OCI-LY3 (cell line): ENCODE measurements around the gene ANKS1A.

Source experiments
- H2AFZ ChIP-seq: fragments of 200-600, 300-600 bp; shearing (Covaris generic); 2 replicates; pipeline ENCODE4 v1.6.0; 2014; ENCODE audit warnings: antibody characterized with exemption, low read depth, low read length
- H3K27ac ChIP-seq: fragments of 200-600, 300-600 bp; sonication (generic); 2 replicates; pipeline ENCODE4 v1.5.1; 2014; ENCODE audit warnings: mild to moderate bottlenecking, low read length, moderate library complexity, mixed read lengths
- H3K27me3 ChIP-seq: fragments of 200-600, 300-600 bp; sonication (generic); 2 replicates; pipeline ENCODE4 v1.6.1; 2014; ENCODE audit warnings: low read depth, low read length, mixed read lengths
- H3K36me3 ChIP-seq: fragments of 200-600, 300-600 bp; sonication (generic); replicated peaks from 2 replicates; pipeline ENCODE3; 2014; ENCODE audit warnings: low read depth, low read length, mixed read lengths
- H3K4me1 ChIP-seq: fragments of 300-600, 200-600 bp; sonication (generic); 2 replicates; pipeline ENCODE4 v1.6.1; 2014; ENCODE audit warnings: low read length, mixed read lengths
- H3K4me2 ChIP-seq: fragments of 200-600, 300-600 bp; sonication (generic); 2 replicates; pipeline ENCODE4 v1.6.1; 2014; ENCODE audit warnings: low read length, mixed read lengths
- H3K4me3 ChIP-seq: fragments of 300-600, 200-600 bp; sonication (generic); 2 replicates; pipeline ENCODE4 v1.5.1; 2014; ENCODE audit warnings: antibody characterized with exemption, mild to moderate bottlenecking, low read length, moderate library complexity
- H3K79me2 ChIP-seq: fragments of 300-600, 200-600 bp; shearing (Covaris generic); 2 replicates; pipeline ENCODE4 v1.6.1; 2014; ENCODE audit warnings: mild to moderate bottlenecking, low read length, mixed read lengths
- H3K9ac ChIP-seq: fragments of 300-600, 200-600 bp; shearing (Covaris generic); 2 replicates; pipeline ENCODE4 v1.6.0; 2014; ENCODE audit warnings: mild to moderate bottlenecking, low read length, moderate library complexity
- H3K9me3 ChIP-seq: fragments of 200-600, 300-600 bp; shearing (Covaris generic); 2 replicates; pipeline ENCODE4 v1.6.1; 2014; ENCODE audit warnings: low read length, mixed read lengths; ENCODE audit not compliant: insufficient read depth
- H4K20me1 ChIP-seq: fragments of 200-600, 300-600 bp; sonication (generic); 2 replicates; pipeline ENCODE4 v1.6.1; 2016; ENCODE audit warnings: low read length, mixed read lengths; ENCODE audit not compliant: insufficient read depth
- EZH2phosphoT487 ChIP-seq: fragments of 200-600 bp; shearing (Covaris generic); IDR thresholded peaks from 2 replicates; pipeline ENCODE4 v1.6.1; 2018; ENCODE audit warnings: antibody characterized with exemption, mixed run types, low read depth
- TF ChIP-seq, protein P1 (sequence below): fragments of 200-600, 300-600 bp; sonication (generic); IDR thresholded peaks from 2 replicates; pipeline ENCODE4 v1.5.1; 2014; ENCODE audit warnings: antibody characterized with exemption, low read length, low read depth

Gene ANKS1A

DNA sequence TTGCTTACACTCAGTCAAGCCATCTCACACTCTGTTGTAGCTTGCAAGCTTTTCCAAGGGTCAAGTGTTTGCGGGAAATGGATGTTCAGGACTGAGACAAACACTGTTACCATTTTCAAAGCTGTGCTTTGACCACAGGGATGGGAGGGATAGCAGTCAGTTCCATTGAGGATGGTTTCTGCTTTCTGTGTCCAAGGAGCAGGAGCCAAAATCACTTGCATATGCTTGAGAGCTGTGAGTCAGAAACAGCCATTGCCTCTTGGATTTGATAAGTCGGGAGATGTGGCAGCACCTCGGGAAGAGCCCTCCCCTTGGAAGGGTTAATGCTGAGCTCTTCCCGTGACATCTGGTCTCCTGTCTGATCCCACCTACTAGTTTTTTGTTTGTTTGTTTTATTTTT is 166.8 kb downstream of the ANKS1A start:
- Histone ChIP-seq H3K4me2 (no peak overlapping the region), H3K36me3 (no peaks in the 10 kb centered on the region)

DNA sequence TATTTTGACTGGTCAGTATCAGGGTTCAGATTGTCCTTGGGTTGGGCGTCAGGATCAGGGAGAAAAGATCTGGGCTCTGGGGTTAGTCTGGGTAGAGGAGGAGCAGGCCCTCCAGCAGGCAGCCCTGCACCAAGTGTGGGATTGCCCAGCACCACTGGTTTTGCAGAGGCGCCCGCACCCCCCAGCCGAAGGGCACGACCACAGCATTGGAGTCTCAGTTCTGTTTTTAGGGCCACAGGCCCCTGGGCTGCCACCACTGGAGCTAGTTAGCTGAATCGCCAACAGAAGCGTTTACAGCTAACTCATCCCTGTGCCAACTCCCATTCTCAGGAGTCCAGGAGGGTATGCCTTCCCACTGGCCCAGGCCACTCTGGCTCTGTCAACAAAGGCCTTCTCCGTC is 167.9 kb downstream of the ANKS1A start:
- Histone ChIP-seq H3K4me1 (peaks cover 11% of the 10 kb centered on the region), H3K27me3 (no peaks in the 10 kb centered on the region), H3K4me3 (no peak overlapping the region), H3K36me3 (no peaks in the 10 kb centered on the region), H3K27ac (no peak overlapping the region), H2AFZ (no peak overlapping the region), H3K9me3 (no peaks in the 10 kb centered on the region), H3K4me2 (no peak overlapping the region), H4K20me1 (no peaks in the 10 kb centered on the region), H3K79me2 (no peaks in the 10 kb centered on the region), H3K9ac (no peak overlapping the region)
- TF ChIP-seq EZH2phosphoT487 = no peak
- TF ChIP-seq, protein P1, sequence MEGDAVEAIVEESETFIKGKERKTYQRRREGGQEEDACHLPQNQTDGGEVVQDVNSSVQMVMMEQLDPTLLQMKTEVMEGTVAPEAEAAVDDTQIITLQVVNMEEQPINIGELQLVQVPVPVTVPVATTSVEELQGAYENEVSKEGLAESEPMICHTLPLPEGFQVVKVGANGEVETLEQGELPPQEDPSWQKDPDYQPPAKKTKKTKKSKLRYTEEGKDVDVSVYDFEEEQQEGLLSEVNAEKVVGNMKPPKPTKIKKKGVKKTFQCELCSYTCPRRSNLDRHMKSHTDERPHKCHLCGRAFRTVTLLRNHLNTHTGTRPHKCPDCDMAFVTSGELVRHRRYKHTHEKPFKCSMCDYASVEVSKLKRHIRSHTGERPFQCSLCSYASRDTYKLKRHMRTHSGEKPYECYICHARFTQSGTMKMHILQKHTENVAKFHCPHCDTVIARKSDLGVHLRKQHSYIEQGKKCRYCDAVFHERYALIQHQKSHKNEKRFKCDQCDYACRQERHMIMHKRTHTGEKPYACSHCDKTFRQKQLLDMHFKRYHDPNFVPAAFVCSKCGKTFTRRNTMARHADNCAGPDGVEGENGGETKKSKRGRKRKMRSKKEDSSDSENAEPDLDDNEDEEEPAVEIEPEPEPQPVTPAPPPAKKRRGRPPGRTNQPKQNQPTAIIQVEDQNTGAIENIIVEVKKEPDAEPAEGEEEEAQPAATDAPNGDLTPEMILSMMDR = no peak

More for the DNA sequence above, 166.8 kb downstream of the ANKS1A start:
- H4K20me1 ChIP-seq = no peaks in the 10 kb centered on the region
- TF ChIP-seq EZH2phosphoT487 = no peak
- TF ChIP-seq, protein P1 = no peak
- H3K9me3 ChIP-seq = no peaks in the 10 kb centered on the region
- no peak overlapping the region for H3K4me3 ChIP-seq
- H3K27ac ChIP-seq = no peak overlapping the region
- no peaks in the 10 kb centered on the region for H3K27me3 ChIP-seq
- peaks cover 11% of the 10 kb centered on the region for H3K4me1 ChIP-seq
- H3K9ac ChIP-seq = no peak overlapping the region
- H3K79me2 ChIP-seq = no peaks in the 10 kb centered on the region
- H2AFZ ChIP-seq = no peak overlapping the region

DNA sequence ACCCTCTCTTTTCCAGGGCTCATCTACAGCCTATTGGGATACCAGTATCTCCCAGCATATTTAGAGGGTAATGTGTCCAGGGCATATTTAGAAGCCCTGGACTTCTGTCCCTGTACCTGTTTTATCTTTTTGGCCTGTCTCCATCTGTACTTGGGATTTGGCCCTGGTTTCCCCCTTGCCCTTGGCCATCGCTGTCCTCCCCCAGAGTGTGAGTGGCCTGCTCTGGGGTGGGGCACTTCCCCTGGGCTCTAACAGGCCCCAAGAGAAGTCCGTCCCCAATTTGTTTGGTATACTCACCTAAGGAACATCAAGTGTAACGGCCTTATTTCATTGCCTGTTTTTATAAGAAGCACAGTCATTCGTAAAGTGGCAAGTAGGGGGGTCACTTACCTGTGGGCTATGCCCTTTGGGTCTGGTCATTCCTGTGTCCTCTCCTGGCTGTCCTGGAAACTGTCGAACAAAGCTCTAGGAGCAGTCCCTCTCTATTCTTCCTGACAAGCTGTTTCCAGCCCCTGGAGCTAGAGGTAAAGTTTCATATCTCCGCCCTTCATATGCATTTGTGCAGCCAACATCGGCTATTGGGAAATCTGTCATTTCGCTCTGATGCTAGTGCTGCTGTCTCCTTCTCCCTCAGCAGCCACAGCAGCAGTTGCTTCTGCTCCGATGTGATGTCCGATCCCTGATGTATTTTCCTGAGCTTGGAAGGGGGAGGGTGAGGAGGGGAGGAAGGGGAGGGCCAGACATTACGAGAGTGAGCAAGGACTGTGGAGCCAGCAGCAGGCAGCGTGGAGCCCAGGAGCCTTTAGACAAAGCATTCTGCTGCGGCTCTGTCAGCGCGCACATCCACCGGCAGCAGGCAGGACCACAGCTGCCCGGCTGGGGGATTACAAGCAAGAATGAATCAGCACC is 168.6 kb downstream of the ANKS1A start:
- TF ChIP-seq, protein P1 = no peak
- no peak for TF ChIP-seq EZH2phosphoT487
- no peaks in the 10 kb centered on the region for H3K9me3 ChIP-seq
- peaks cover 11% of the 10 kb centered on the region for H3K4me1 ChIP-seq

DNA sequence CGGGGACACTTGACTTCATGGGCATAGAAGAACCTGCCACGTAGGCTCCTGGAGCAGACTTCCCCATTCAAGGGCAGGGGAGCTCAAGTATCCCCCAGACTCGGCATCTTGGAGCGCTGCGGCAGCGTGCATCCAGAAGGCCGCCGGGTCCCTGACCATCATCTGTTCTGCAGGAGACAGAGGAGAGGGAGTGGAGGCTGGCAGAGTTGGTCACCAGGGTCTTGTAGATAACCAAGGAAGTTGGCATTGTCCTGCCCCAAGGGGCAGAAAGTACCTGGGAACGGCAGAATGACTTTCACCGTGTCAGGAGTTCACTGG is 169.3 kb downstream of the ANKS1A start:
- Histone ChIP-seq H3K27ac (no peak overlapping the region), H3K9ac (no peak overlapping the region), H3K79me2 (no peaks in the 10 kb centered on the region), H3K4me2 (peak overlapping the region; percentile 56; the same call in 1 of the 2 replicates), H4K20me1 (no peaks in the 10 kb centered on the region), H3K4me1 (peaks cover 11% of the 10 kb centered on the region), H3K9me3 (no peaks in the 10 kb centered on the region), H3K27me3 (no peaks in the 10 kb centered on the region), H3K4me3 (no peak overlapping the region), H2AFZ (no peak overlapping the region), H3K36me3 (no peaks in the 10 kb centered on the region)
- TF ChIP-seq EZH2phosphoT487 = no peak
- TF ChIP-seq, protein P1 = no peak

More for the DNA sequence above, 168.6 kb downstream of the ANKS1A start:
- Histone ChIP-seq H3K79me2 (no peaks in the 10 kb centered on the region), H3K27me3 (no peaks in the 10 kb centered on the region), H2AFZ (no peak overlapping the region), H3K9ac (no peak overlapping the region), H3K4me2 (no peak overlapping the region), H3K4me3 (no peak overlapping the region), H4K20me1 (no peaks in the 10 kb centered on the region), H3K27ac (no peak overlapping the region), H3K36me3 (no peaks in the 10 kb centered on the region)
